Breast epithelium (tissue), 3 donors: ENCODE data around the gene VWA2.

Experiments used
- CTCF ChIP-seq, 3 donors: fragments of 450-650 bp; IDR thresholded peaks; one replicate each; pipeline ENCODE4 v1.5.1; 2016 to 2017; ENCODE audit warnings: antibody characterized with exemption in 3 of 3, mild to moderate bottlenecking in 3 of 3, moderate library complexity in 3 of 3
- POLR2A ChIP-seq: fragments of 450-650 bp; IDR thresholded peaks from one replicate; pipeline ENCODE4 v1.6.1; 2016; ENCODE audit warnings: antibody characterized with exemption, mild to moderate bottlenecking, moderate library complexity
- POLR2AphosphoS5 ChIP-seq, 3 donors: sonication (generic); formaldehyde crosslinking; IDR thresholded peaks; one replicate each; pipeline ENCODE4 v1.6.1; 2017; ENCODE audit warnings: antibody characterized with exemption in 3 of 3

GRCh38 chr10:114207349-114207748, 31.7 kb upstream of the VWA2 start:
- TF ChIP-seq CTCF (IDR thresholded peaks at IDR 0.05) (no peak), POLR2A (no peak), POLR2AphosphoS5 (IDR thresholded peaks at IDR 0.05) (no peak)
